Transverse colon (tissue), 4 donors: ENCODE data around the gene PCNT. TPM values are rescaled to one million over a fixed set of nuclear protein-coding genes. Genes with fewer than 3 reads are reported as not detected.

Experiments used
- DNase-seq: peaks from one replicate; pipeline ENCODE4 v3.0.0-alpha.2; 2019
- H3K27ac ChIP-seq, 4 donors: fragments of 200-600 bp; sonication (generic); 2 replicates each; pipeline ENCODE4 v1.5.1; 2016 to 2018; ENCODE audit warnings: inconsistent platforms in 4 of 4
- H3K27me3 ChIP-seq: fragments of 200-600 bp; sonication (generic); 2 replicates; pipeline ENCODE4 v1.5.1; 2017; ENCODE audit warnings: inconsistent platforms
- H3K36me3 ChIP-seq, 4 donors: fragments of 200-600 bp; sonication (generic); 2 replicates each; pipeline ENCODE4 v1.5.1; 2017 to 2019; ENCODE audit warnings: inconsistent platforms in 4 of 4
- H3K4me1 ChIP-seq, 4 donors: fragments of 200-600 bp; sonication (generic); 2 replicates each; pipeline ENCODE4 v1.5.1; 2017 to 2020; ENCODE audit warnings: inconsistent platforms in 4 of 4
- H3K4me3 ChIP-seq, 4 donors: fragments of 200-600 bp; sonication (generic); 1 replicate in 1 of 4; 2 replicates in 3 of 4; pipeline versions ENCODE4 v1.5.1 to v1.6.1; 2017 to 2019; ENCODE audit warnings: inconsistent platforms in 4 of 4
- H3K9me3 ChIP-seq, 2 donors: fragments of 200-600 bp; sonication (generic); 2 replicates each; pipeline ENCODE4 v1.5.1; 2017 to 2019; ENCODE audit warnings: inconsistent platforms in 2 of 2
- CTCF ChIP-seq, 5 experiments: fragments of 200-600 bp in 3 of 5; fragments of 450-650 bp in 2 of 5; sonication (generic) in 3 of 5; IDR thresholded peaks; 1 replicate in 2 of 5; 2 replicates in 3 of 5; pipeline ENCODE4 v1.5.1; 2016 to 2017; ENCODE audit warnings: antibody characterized with exemption in 5 of 5, inconsistent platforms in 3 of 5, mild to moderate bottlenecking in 2 of 5, moderate library complexity in 1 of 5
- EP300 ChIP-seq: sonication (generic); formaldehyde crosslinking; IDR thresholded peaks from one replicate; pipeline ENCODE4 v1.6.1; 2017; ENCODE audit warnings: antibody characterized with exemption, low read depth
- POLR2A ChIP-seq: fragments of 450-650 bp; IDR thresholded peaks from one replicate; pipeline ENCODE4 v1.6.1; 2016; ENCODE audit warnings: antibody characterized with exemption, mild to moderate bottlenecking, moderate library complexity
- POLR2AphosphoS5 ChIP-seq, 3 donors: sonication (generic); formaldehyde crosslinking; IDR thresholded peaks; one replicate each; pipeline ENCODE4 v1.6.1; 2016; ENCODE audit warnings: antibody characterized with exemption in 3 of 3
- WGBS, 2 donors: methylation state at CpG; one replicate each; pipeline ENCODE4 v1.1.5; 2018; ENCODE audit warnings: low coverage in 1 of 2; 5-methylcytosine and 5-hydroxymethylcytosine counted together
- in situ Hi-C, 4 donors: fragments of 200-750 bp; cut with MboI; loops; one replicate each; pipeline versions ENCODE4 v1.15.0 to v1.15.1; 2017; ENCODE audit warnings: low sequenced_read_pairs in 3 of 4, low pct_ligation_motif_present in 1 of 4, low pct_unique_long_range_greater_than_20kb in 1 of 4
- intact Hi-C: fragments of 100-400 bp; cut with DNase I; formaldehyde crosslinking; loops from one replicate; pipeline ENCODE4 v1.15.1; 2023; ENCODE audit warnings: low total_unique reads
- total RNA-seq, 4 donors: library from RNA; depleted of rRNA; stranded (reverse); fragments of >200 nt; gene quantifications; one replicate each; pipeline ENCODE4 v1.1.0, GENCODE V29; 2016

The PCNT gene
- total RNA-seq, 4 donors from 2014 or later: 27.6 to 171 (median 63.4) TPM

- Histone ChIP-seq H3K36me3 (no peaks in the 10 kb centered on the region), H3K9me3 (no peaks in the 10 kb centered on the region), H3K27ac (no peak overlapping the region), H3K4me3 (no peak overlapping the region), H3K4me1 (no peaks in the 10 kb centered on the region), H3K27me3 (no peaks in the 10 kb centered on the region)
- no peak for TF ChIP-seq EP300
- no peak for TF ChIP-seq POLR2A
- TF ChIP-seq POLR2AphosphoS5 (IDR thresholded peaks at IDR 0.05): no peak
- TF ChIP-seq CTCF (IDR thresholded peaks at IDR 0.05): no peak
- intact Hi-C loops (no loop called here), in situ Hi-C loops (no loop called here)
- WGBS, 2 donors: 93 to 100% methylated on average over 2 to 19 of the region's 19 CpGs
- DNase-seq: no peak
Observed at GRCh38 chr21:46379105-46379504, 55.1 kb downstream of the PCNT start.

- no peaks in the 10 kb centered on the region for H3K4me1 ChIP-seq
- H3K27ac ChIP-seq: no peak overlapping the region
- no peaks in the 10 kb centered on the region for H3K36me3 ChIP-seq
- no peaks in the 10 kb centered on the region for H3K9me3 ChIP-seq
- 96 to 100% methylated on average over 3 to 9 of the region's 9 CpGs for WGBS, 2 donors
- intact Hi-C loops (no loop called here), in situ Hi-C loops (no loop called here)
- DNase-seq: no peak
- no peak for TF ChIP-seq POLR2AphosphoS5 (IDR thresholded peaks at IDR 0.05)
- no peak for TF ChIP-seq POLR2A
- no peak for TF ChIP-seq EP300
- no peak for TF ChIP-seq CTCF (IDR thresholded peaks at IDR 0.05)
- H3K27me3 ChIP-seq: no peaks in the 10 kb centered on the region
- H3K4me3 ChIP-seq: no peak overlapping the region
Observed at GRCh38 chr21:46379691-46380090, 55.7 kb downstream of the PCNT start.

GRCh38 chr21:46381541-46381940, 57.6 kb downstream of the PCNT start:
- WGBS, 2 donors: 88 to 98% methylated on average over 5 of the region's 5 CpGs
- Histone ChIP-seq H3K36me3 (peaks cover 0 to 5% (median 2%) of the 10 kb centered on the region in 4 donors), H3K27me3 (no peaks in the 10 kb centered on the region), H3K4me1 (no peaks in the 10 kb centered on the region), H3K4me3 (no peak overlapping the region), H3K27ac (no peak overlapping the region), H3K9me3 (no peaks in the 10 kb centered on the region)
- TF ChIP-seq POLR2AphosphoS5 (IDR thresholded peaks at IDR 0.05) (no peak), POLR2A (no peak), CTCF (IDR thresholded peaks at IDR 0.05) (no peak), EP300 (no peak)
- in situ Hi-C loops: no loop called here
- intact Hi-C loops: no loop called here
- DNase-seq: no peak

GRCh38 chr21:46384556-46384955, 60.6 kb downstream of the PCNT start:
- no peaks in the 10 kb centered on the region for H3K4me1 ChIP-seq
- intact Hi-C loops: no loop called here
- no peak overlapping the region for H3K27ac ChIP-seq
- DNase-seq: no peak
- no peak overlapping the region for H3K4me3 ChIP-seq
- H3K9me3 ChIP-seq: no peaks in the 10 kb centered on the region
- TF ChIP-seq POLR2AphosphoS5 (IDR thresholded peaks at IDR 0.05): no peak
- TF ChIP-seq EP300: no peak
- no peak for TF ChIP-seq POLR2A
- WGBS, 2 donors: 97% methylated on average over 20 to 24 of the region's 24 CpGs
- in situ Hi-C loops: no loop called here
- H3K27me3 ChIP-seq: no peaks in the 10 kb centered on the region
- H3K36me3 ChIP-seq: peaks cover 0 to 15% (median 6%) of the 10 kb centered on the region in 4 donors
